Breast epithelium (tissue), 3 donors: ENCODE measurements around the gene FBN2.

Experiments
- CTCF ChIP-seq, 3 donors: fragments of 450-650 bp; IDR thresholded peaks; one replicate each; pipeline ENCODE4 v1.5.1; 2016 to 2017; ENCODE audit warnings: antibody characterized with exemption in 3 of 3, mild to moderate bottlenecking in 3 of 3, moderate library complexity in 3 of 3
- POLR2A ChIP-seq: fragments of 450-650 bp; IDR thresholded peaks from one replicate; pipeline ENCODE4 v1.6.1; 2016; ENCODE audit warnings: antibody characterized with exemption, mild to moderate bottlenecking, moderate library complexity

GRCh38 chr5:128436749-128437188, 101.3 kb downstream of the FBN2 start:
- no peak for TF ChIP-seq POLR2A
- TF ChIP-seq CTCF (IDR thresholded peaks at IDR 0.05) = no peak
